Activated CD8-positive, alpha-beta memory T cell treated with anti-CD3 and anti-CD28 coated beads, Interleukin-2, amount 50 U/mL, for 1 hour (primary cell): ENCODE measurements around the gene GTF2IRD1.
"Not testable (repeated sequence)": the region's sequence is repeated elsewhere in the genome, so short reads cannot be mapped to it uniquely, and the experiment has no call there.

ENCODE experiments used
- DNase-seq: peaks from one replicate; pipeline ENCODE4 v3.0.0-alpha.2; 2020; ENCODE audit errors: extremely low read depth

GTF2IRD1 gene, protein sequence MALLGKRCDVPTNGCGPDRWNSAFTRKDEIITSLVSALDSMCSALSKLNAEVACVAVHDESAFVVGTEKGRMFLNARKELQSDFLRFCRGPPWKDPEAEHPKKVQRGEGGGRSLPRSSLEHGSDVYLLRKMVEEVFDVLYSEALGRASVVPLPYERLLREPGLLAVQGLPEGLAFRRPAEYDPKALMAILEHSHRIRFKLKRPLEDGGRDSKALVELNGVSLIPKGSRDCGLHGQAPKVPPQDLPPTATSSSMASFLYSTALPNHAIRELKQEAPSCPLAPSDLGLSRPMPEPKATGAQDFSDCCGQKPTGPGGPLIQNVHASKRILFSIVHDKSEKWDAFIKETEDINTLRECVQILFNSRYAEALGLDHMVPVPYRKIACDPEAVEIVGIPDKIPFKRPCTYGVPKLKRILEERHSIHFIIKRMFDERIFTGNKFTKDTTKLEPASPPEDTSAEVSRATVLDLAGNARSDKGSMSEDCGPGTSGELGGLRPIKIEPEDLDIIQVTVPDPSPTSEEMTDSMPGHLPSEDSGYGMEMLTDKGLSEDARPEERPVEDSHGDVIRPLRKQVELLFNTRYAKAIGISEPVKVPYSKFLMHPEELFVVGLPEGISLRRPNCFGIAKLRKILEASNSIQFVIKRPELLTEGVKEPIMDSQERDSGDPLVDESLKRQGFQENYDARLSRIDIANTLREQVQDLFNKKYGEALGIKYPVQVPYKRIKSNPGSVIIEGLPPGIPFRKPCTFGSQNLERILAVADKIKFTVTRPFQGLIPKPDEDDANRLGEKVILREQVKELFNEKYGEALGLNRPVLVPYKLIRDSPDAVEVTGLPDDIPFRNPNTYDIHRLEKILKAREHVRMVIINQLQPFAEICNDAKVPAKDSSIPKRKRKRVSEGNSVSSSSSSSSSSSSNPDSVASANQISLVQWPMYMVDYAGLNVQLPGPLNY

DNA sequence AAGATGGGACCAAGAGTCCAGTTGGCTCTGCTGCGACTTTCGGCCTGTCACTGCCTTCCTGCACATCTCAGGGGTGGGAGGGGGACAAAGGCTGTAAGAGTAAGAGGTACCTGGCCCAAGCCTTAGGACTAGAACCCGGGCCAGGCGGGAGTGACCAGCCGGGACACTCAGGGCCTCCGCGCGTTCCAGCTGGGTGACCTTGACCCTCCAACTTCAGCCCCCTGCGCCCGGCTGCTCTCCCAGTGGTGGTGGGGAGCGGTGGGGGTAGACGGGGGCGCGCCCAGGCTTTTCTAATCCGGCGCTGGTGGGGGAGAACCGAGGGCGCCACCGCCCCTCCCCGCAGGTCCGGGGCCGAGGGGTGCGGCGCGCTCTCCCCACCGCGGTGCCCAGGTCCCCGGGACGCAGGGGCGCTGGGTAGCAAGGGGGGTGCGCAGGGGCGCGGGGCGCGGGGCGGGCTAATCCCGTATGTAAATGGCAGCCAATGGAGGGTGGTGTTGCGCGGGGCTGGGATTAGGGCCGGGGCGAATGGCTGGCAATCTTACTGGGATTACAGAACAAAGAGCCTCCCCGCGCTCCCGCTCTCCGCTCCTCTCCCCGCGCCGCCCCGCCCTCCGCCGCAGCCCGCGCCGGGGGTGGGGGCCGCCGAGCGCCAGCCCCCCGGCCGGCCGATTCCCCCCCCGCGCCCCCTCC, at the start of gene GTF2IRD1:
Gene GTF2IRD1 (plus strand): TSS at position 585 of the 690 bp plus-strand sequence. CDS start 54,175 bp downstream, outside the sequence.
- DNase-seq = no peak

DNA sequence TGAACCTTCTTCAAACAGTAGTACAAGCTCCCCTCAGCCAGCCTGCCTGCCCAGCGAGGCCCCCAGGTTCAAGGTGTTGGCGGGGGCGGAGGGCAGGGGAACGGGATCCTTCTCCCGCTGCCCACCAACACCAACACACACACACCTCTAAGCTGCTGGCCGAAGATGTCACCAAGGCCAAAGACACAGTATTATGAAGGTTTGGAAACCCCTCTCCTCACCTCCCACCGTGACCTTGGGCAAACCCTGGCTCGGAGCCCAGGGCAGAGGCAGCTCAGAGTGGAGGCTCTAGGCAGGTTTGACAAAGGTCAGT, 49.4 kb upstream of the GTF2IRD1 start:
- DNase-seq = no peak

DNA sequence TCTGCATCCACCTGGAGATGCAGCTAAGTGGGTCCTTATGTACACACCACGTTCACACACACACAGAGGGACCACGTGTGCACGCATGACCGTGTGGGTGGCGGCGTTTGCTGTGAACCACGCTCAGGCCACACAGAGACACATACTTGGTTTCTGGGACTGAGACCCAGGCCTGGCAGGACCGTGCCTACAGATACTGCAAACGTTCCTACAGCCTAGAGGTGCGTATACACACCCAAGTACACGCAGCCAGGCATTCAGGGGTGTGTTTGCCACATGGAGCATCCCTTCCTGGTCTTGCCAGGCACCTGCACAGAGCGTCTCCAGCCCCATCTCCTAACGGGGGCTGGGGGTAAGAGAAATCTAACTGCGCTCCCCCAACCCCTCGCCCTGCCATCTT, 49.0 kb upstream of the GTF2IRD1 start:
- DNase-seq = no peak

DNA sequence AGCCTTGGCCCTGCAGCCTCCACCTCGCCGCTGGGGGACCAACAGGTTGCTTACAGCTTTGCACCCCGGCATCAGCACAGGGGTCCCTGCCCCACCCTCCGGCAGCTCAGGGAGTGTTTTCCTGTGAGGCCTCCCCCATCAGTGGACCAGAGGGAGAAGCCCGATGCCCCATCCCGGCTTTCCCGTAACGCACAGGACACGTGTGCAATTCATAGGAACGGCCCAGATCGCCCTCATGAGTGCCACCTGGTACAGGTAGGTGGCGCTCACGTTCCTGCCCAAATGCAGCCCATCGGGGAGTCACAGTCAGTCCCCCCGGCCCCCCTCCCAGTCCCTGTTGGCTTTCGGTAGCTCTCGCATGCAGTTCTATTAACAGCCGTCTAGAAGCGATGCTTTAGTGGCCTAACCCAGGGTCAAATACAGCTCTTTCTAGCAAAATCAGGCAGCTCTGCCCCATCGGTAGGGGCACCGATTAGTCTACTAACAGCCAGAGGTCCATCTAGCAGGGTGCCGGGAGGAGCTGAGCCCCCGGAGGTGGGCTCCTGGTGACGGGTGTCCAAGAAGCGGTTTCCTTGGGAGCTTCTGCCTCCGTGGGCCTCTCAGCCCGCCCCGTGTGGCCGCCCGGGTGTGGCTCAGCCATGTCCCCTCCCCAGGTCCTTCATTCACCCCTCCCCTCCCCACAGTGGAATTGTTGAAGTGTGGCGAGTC, 48.4 kb upstream of the GTF2IRD1 start:
- no peak for DNase-seq

DNA sequence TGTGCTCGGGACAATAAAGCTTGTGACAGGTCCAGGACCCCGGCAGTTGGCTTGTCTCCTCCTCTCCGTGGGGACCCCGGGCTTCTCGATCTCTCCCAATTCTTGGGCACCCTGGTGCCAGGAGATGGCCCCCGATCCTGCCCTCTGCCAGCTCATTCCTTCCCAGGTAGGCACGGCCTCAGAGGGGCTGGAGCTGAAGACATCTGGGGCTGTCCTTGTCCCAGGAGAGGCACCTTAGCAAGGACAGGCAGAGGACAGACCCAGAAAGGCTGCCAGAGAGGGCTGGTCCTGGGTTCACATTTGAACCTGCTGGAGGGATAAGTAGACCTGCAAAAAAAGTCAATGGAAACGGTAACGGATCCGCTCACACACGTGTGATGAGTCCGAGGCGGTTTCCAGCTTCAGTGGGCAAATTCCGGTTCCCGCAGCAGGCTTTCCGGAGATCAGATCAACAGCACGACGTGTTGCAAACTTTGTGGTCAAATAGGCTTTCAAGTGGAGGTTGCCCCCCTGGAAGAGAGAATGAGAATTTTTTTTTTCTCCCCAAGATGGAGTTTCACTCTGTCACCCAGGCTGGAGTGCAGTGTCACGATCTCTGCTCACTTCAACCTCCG, 47.7 kb upstream of the GTF2IRD1 start:
- DNase-seq = no peak

DNA sequence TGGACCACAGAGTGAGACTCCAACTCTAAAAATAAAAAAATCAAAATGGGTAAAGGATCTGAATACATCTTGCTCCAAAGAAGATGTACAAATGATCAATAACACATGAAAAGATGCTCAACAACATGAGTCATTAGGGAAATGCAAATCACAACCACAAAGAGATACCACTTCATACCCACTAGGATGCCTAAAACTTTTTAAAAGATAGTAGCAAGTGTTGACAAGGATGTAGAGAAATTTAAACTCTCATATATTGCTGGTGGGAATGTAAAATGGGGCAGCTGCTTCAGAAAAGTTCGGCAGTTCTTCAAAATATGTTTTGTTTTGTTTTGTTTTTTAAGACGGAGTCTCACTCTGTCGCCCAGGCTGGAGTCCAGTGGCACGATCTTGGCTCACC, 45.7 kb upstream of the GTF2IRD1 start:
- no peak for DNase-seq

DNA sequence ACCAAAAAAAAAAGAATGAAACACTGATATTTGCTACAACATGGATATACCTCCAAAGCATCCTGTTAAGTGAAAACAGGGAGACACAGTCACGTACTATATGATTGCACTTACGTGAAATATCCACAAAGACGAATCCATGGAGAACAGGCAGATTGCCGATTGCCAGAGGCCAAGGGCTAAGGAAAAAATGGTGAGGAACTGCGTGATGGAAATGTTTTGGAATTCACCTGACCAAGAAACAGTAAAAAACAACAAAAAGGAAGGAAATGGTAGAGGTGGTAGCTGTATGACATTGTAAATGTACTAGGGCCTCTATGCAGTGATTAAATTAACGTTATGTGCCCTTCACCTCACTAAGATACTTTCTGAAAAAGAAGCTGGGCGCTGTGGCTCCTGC, 44.1 kb upstream of the GTF2IRD1 start:
- no peak for DNase-seq

DNA sequence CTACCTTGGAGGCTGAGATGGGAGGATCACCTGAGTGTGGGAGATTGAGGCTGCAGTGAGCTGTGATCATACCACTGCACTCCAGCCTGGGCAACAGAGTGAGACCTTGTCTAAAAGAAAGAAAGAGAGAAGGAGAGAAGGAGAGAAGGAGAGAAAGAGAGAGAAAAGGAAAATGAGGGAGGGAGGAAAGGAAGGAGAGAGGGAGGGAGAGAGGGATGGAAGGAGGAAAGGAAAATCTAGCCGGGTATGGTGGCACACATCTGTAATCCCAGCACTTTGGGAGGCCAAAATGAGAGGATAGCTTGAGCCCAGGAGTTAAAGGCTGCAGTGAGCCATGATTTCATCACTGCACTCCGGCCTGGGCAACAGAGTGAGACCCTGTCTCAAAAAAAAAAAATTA, 42.9 kb upstream of the GTF2IRD1 start:
- DNase-seq = no peak

DNA sequence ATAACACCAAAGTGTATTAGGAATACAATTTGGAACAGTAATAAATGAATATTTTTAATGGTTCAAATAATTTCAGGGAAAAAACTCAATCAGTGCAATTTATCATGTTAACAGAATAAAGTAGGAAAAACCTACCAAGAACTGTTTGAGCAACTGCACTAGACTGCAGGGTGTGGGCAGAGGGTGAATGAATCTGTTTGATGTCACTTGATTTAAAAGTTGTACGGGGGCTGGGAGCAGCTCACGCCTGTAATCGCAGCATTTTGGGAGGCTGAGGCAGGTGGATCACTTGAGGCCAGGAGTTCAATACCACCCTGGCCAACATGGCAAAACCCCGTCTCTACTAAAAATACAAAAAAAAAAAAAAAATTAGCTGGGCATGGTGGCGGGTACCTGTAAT, 42.1 kb upstream of the GTF2IRD1 start:
- not testable (repeated sequence) for DNase-seq

DNA sequence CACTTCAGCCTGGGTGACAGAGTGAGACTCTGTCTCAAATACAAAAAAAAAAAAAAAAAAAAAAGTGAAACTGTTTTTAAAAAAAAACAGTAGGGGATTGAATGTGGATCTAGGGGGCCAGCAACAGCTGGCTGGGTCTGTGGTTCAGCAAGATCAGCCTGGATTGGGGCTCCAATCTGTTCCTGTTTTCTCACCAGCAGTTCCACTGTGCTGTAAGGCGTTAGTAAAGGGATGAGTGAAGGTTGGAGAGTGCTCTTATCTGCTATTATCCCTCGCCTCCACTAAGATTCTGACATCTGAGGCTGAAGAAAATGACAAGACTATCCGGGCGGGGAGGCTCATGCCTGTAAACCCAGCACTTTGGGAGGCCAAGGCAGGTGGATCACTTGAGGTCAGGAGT, 41.6 kb upstream of the GTF2IRD1 start:
- DNase-seq = no peak

DNA sequence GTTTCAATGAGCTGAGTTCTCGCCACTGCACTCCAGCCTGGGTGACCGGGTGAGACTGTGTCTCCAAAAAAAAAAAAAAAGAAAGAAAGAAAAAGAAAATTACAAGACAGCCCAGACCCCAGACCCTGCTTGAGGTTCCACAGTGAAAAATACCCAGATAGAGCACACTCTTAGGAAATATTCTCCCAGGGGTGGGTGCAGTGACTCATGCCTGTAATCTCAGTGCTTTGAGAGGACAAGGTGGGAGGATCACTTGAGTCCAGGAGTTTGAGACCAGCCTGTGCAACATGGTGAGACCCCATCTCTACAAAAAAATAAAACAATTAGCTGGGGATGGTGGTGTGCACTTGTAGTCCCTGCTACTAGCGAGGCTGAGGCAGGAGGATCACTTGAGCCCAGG, 41.1 kb upstream of the GTF2IRD1 start:
- no peak for DNase-seq

DNA sequence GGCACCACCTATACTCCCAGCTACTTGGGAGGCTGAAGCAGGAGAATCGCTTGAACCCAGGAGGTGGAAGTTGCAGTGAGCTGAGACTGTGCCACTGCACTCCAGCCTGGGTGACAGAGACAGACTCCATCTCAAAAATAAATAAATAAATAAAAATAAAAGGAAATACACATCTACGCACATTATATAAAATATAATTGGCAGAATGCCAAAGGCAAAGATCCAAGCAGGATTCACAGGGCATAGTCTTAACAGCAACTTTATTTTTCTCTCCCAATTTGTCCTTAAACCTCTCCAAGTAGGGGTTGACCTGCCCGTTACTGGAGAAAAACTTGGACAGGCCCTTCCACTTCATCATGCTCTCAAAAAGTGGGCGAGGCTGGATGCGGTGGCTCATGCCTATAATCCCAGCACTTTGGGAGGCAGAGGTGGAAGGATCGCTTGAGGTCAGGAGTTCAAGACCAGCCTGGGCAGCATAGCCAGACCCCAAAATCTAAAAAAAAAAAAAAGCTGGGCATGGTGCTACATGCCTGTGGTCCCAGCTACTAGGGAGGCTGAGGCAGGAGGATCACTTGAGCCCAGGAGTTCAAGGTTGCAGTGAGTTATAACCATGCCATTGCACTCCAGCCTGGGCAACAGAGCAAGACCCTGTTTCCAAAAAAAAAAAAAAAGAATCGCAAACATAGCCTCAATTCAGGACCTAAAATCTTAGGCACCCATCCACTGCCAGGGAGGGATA, 38.9 kb upstream of the GTF2IRD1 start:
- not testable (repeated sequence) for DNase-seq

DNA sequence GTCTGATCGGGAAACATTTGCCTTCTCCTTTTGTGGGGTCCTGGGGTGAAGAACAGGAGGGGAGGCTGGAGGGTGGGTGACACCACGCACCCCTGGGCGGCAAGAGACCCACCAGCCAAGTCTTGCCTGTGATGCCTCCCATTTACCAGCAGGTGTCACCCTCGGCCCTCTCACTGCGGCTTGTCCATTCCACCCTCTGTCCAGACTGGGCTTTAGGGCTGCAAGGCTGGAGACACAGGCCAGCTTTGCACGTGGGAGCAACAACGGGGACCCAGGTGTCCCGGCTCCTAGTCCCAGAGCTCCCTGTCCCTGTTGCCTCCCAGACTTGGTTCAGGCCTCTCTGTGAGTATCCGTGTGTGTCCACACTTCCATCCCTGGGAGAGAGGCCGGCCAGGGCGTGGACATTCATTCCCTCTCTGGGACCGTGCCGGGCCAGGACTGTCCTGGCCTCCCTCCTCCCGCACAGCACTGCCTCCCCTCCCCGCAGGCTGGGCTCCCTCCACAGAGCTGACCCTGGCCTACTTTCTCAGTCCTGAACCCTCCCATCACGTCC, 36.2 kb upstream of the GTF2IRD1 start:
- no peak for DNase-seq

DNA sequence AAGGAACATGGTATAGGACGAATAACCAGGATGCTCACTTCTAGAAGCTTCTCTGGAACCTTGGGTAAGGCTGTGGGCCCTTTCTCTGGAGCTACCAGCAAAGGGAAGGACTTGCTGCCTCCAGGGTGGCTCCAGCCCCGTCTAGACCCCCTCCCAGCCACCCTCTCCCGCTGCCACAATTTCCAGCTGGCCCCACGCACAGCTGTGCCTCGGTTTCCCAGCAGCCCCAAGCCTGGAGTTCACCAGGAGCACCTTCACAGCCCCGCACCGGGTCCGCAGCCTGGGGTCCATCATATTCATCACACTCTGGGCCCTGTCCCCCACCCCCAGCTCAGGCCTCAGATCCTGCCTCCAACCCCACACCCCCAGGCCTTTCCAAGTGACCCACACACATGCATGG, 35.6 kb upstream of the GTF2IRD1 start:
- no peak for DNase-seq

DNA sequence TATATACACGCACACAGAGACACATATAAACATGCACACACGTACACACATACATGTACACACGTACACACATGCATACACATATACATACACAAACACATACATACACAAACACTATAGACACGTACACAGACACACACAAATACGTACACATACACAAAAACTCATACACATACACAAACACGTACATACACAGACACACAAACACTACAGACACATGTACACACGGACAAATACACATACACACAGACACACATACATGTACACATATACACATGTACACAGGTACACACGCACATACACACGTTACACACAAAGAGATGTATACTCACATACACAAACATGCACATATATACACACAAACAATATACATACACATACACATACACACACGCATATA, 35.2 kb upstream of the GTF2IRD1 start:
- no peak for DNase-seq

DNA sequence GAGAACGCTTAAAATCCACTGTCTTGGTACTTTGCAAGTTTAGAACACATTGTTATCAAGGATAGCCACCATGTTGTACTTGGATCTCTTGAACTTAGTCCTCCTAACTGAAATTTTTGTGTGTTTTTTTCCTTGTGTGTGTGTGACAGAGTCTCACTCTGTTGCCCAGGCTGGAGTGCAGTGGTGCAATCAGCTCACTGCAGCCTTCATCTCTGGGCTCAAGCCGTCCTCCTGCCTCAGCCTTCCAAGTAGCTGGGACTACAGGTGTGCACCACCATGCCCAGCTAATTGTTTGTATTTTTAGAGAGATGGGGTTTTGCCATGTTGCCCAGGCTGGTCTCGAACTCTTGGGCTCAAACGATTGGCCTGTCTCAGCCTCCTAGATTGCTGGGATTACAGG, 34.5 kb upstream of the GTF2IRD1 start:
- not testable (repeated sequence) for DNase-seq

DNA sequence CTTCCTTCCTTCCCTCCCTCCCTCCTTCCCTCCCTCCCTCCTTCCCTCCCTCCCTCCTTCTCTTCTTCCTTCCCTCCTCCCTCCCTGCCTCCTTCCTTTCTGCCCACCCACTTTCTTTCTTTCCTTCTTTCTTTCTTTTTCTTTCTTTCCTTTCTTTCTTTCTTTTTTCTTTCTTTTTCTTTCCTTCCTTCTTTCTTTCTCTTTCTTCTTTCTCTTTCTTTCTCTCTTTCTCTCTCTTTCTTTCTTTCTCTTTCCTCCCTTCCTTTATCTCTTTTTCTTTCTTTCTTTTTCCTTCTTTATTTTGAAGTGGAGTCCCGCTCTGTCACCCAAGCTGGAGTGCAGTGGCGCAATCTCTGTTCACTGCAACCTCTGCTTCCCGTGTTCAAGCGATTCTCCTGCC, 33.7 kb upstream of the GTF2IRD1 start:
- DNase-seq = no peak

DNA sequence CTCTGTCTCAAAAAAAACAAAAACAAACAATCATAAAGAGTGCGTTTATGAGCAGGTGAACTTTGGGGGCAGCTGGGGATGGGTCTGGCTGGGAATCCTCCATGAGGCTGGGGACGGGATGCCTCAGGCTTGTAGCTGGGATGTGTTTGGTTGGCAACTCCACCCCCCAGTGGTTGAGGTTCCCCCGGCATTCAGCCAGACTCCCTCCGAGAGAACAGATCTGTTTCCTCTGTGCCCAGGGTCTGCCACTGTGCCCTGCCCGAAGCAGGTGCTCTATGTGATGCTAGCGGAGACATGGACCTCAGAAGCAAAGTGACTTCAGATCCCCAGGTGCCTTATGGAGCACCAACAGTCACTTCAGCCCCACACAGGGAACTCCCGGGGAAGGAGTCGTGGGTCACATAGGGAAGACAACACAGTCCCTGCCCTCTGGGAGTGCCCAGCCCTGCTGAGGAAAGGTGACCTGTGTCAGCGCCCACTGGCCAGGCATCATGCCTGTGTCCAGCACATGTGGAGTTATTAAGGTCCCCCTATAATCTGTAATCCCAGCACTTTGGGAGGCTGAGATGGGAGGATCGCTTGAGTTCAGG, 29.3 kb upstream of the GTF2IRD1 start:
- DNase-seq = no peak

DNA sequence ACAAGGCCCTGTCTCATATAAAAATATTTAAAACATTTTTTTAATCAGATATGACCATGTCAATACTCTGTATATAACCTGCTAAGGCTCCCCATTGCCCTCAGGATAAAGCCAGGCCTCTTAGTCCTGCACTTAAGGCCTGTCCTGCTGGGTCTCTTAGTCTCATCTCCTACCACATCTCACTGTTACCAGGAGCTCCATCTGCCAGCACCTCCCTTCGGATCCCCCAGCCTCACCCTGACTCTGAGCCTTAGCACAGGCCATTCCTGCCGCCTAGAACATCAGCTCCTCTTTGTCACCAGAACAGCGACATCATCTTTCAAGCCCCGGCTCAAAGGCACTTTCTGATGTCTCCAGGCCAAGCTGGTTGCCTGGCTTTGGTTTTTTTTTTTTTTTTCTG, 25.7 kb upstream of the GTF2IRD1 start:
- no peak for DNase-seq
